MM.1S (cell line): ENCODE data around the gene EVL.

ENCODE experiments used
- DNase-seq: peaks from one replicate; pipeline ENCODE4 v3.0.0-alpha.2; 2015
- H2AFZ ChIP-seq: fragments of 300-600 bp; sonication (generic); 2 replicates; pipeline ENCODE4 v1.6.0; 2016; ENCODE audit warnings: antibody characterized with exemption, low read length
- H3F3A ChIP-seq: fragments of 300-600 bp; sonication (generic); 2 replicates; pipeline ENCODE4 v1.6.1; 2016; ENCODE audit warnings: mild to moderate bottlenecking, antibody characterized with exemption, low read length, moderate library complexity, mixed read lengths; ENCODE audit not compliant: insufficient read depth
- H3K27ac ChIP-seq: fragments of 300-600 bp; sonication (generic); 2 replicates; pipeline ENCODE4 v1.5.1; 2016; ENCODE audit warnings: mild to moderate bottlenecking, low read length
- H3K27me3 ChIP-seq: fragments of 300-600 bp; sonication (generic); replicated peaks from 2 replicates; pipeline ENCODE4 v1.6.0; 2016; ENCODE audit warnings: low read length; ENCODE audit not compliant: insufficient read depth
- H3K36me3 ChIP-seq: fragments of 300-600 bp; sonication (generic); replicated peaks from 2 replicates; pipeline ENCODE4 v1.6.1; 2016; ENCODE audit warnings: mild to moderate bottlenecking, low read length, mixed read lengths; ENCODE audit not compliant: insufficient read depth
- H3K4me1 ChIP-seq: fragments of 300-600 bp; sonication (generic); 2 replicates; pipeline ENCODE4 v1.6.1; 2016; ENCODE audit warnings: low read length, mixed read lengths
- H3K4me2 ChIP-seq: fragments of 300-600 bp; sonication (generic); 2 replicates; pipeline ENCODE4 v1.6.0; 2016; ENCODE audit warnings: low read depth, low read length
- H3K4me3 ChIP-seq: fragments of 300-600 bp; sonication (generic); 2 replicates; pipeline ENCODE4 v1.5.1; 2016; ENCODE audit warnings: low read length, mixed read lengths
- H3K79me2 ChIP-seq: fragments of 300-600 bp; sonication (generic); 2 replicates; pipeline ENCODE4 v1.6.1; 2016; ENCODE audit warnings: mixed run types, low read length, mixed read lengths
- H3K9ac ChIP-seq: fragments of 300-600 bp; sonication (generic); 2 replicates; pipeline ENCODE4 v1.6.1; 2016; ENCODE audit warnings: low read length, mixed read lengths
- H3K9me2 ChIP-seq: fragments of 300-600 bp; sonication (generic); replicated peaks from 2 replicates; pipeline ENCODE4 v1.6.1; 2016; ENCODE audit warnings: mild to moderate bottlenecking, low read length, mixed read lengths; ENCODE audit not compliant: insufficient read depth
- H3K9me3 ChIP-seq: fragments of 300-600 bp; sonication (generic); replicated peaks from 2 replicates; pipeline ENCODE4 v1.6.1; 2016; ENCODE audit warnings: mild to moderate bottlenecking, low read length, mixed read lengths; ENCODE audit not compliant: insufficient read depth
- H4K20me1 ChIP-seq: fragments of 300-600 bp; sonication (generic); 2 replicates; pipeline ENCODE4 v1.6.1; 2016; ENCODE audit warnings: mild to moderate bottlenecking, low read length, moderate library complexity, mixed read lengths; ENCODE audit not compliant: insufficient read depth
- CTCF ChIP-seq: fragments of 300-600 bp; sonication (generic); IDR thresholded peaks from 2 replicates; pipeline ENCODE4 v1.5.1; 2016; ENCODE audit warnings: antibody characterized with exemption, low read length, mixed read lengths
- EZH2 ChIP-seq: fragments of 300-600 bp; sonication (generic); optimal IDR thresholded peaks from 2 replicates; pipeline ENCODE3; 2017; ENCODE audit warnings: low read depth, mild to moderate bottlenecking, antibody characterized with exemption, low read length, mixed read lengths
- EZH2phosphoT487 ChIP-seq: fragments of 300-600 bp; sonication (generic); IDR thresholded peaks from 2 replicates; pipeline ENCODE4 v1.6.1; 2018; ENCODE audit warnings: antibody characterized with exemption, low read length

EVL gene

GRCh38 chr14:100041271-100041670, 24.0 kb upstream of the EVL start:
- H3K9me2 ChIP-seq: no peaks in the 10 kb centered on the region
- H3K4me2 ChIP-seq: no peak overlapping the region
- H3K9me3 ChIP-seq: no peaks in the 10 kb centered on the region
- H3K9ac ChIP-seq: no peak overlapping the region
- TF ChIP-seq CTCF (no peak), EZH2phosphoT487 (no peak), EZH2 (no peak)
- no peaks in the 10 kb centered on the region for H4K20me1 ChIP-seq
- no peaks in the 10 kb centered on the region for H3K79me2 ChIP-seq
- no peak overlapping the region for H3K4me3 ChIP-seq
- no peak overlapping the region for H2AFZ ChIP-seq
- no peaks in the 10 kb centered on the region for H3K36me3 ChIP-seq
- no peaks in the 10 kb centered on the region for H3F3A ChIP-seq
- no peak for DNase-seq
- no peaks in the 10 kb centered on the region for H3K27me3 ChIP-seq
- H3K27ac ChIP-seq: no peak overlapping the region
- no peaks in the 10 kb centered on the region for H3K4me1 ChIP-seq

- H3K9me2 ChIP-seq: no peaks in the 10 kb centered on the region
- H3F3A ChIP-seq: no peaks in the 10 kb centered on the region
- no peak overlapping the region for H3K4me3 ChIP-seq
- H3K9ac ChIP-seq: no peak overlapping the region
- no peaks in the 10 kb centered on the region for H3K27me3 ChIP-seq
- no peaks in the 10 kb centered on the region for H3K4me1 ChIP-seq
- H3K27ac ChIP-seq: no peak overlapping the region
- H3K4me2 ChIP-seq: no peak overlapping the region
- no peak for TF ChIP-seq EZH2phosphoT487
- H4K20me1 ChIP-seq: no peaks in the 10 kb centered on the region
- no peak for DNase-seq
- no peaks in the 10 kb centered on the region for H3K36me3 ChIP-seq
- H2AFZ ChIP-seq: no peak overlapping the region
- no peaks in the 10 kb centered on the region for H3K79me2 ChIP-seq
- H3K9me3 ChIP-seq: no peaks in the 10 kb centered on the region
These were observed 22.9 kb upstream of the EVL start for GRCh38 chr14:100042286-100042685.

- H3K4me3 ChIP-seq: no peak overlapping the region
- H3F3A ChIP-seq: no peaks in the 10 kb centered on the region
- H3K9ac ChIP-seq: no peak overlapping the region
- TF ChIP-seq EZH2 (no peak), CTCF (no peak), EZH2phosphoT487 (no peak)
- H3K4me2 ChIP-seq: no peak overlapping the region
- H3K9me3 ChIP-seq: no peaks in the 10 kb centered on the region
- no peak overlapping the region for H3K27ac ChIP-seq
- H3K9me2 ChIP-seq: no peaks in the 10 kb centered on the region
- H2AFZ ChIP-seq: no peak overlapping the region
- no peak for DNase-seq
- no peaks in the 10 kb centered on the region for H3K79me2 ChIP-seq
- H3K36me3 ChIP-seq: no peaks in the 10 kb centered on the region
- no peaks in the 10 kb centered on the region for H4K20me1 ChIP-seq
- H3K4me1 ChIP-seq: no peaks in the 10 kb centered on the region
- H3K27me3 ChIP-seq: no peaks in the 10 kb centered on the region
These were observed 19.4 kb upstream of the EVL start for GRCh38 chr14:100045642-100046344.

- no peak for TF ChIP-seq CTCF
- TF ChIP-seq EZH2phosphoT487: no peak
- TF ChIP-seq EZH2: no peak
- Histone ChIP-seq H2AFZ (no peak overlapping the region), H3F3A (no peaks in the 10 kb centered on the region), H4K20me1 (no peaks in the 10 kb centered on the region), H3K4me2 (no peak overlapping the region), H3K4me1 (no peaks in the 10 kb centered on the region), H3K79me2 (no peaks in the 10 kb centered on the region), H3K9me3 (no peaks in the 10 kb centered on the region), H3K9me2 (no peaks in the 10 kb centered on the region), H3K27ac (no peak overlapping the region), H3K4me3 (no peak overlapping the region), H3K36me3 (no peaks in the 10 kb centered on the region), H3K9ac (no peak overlapping the region), H3K27me3 (no peaks in the 10 kb centered on the region)
- no peak for DNase-seq
These were observed 17.6 kb upstream of the EVL start for GRCh38 chr14:100047600-100047999.
